Suprapubic skin (tissue), 4 donors: ENCODE measurements around the gene SMYD3. TPM values are rescaled to one million over a fixed set of nuclear protein-coding genes. Genes with fewer than 3 reads are reported as not detected.

ENCODE experiments used
- DNase-seq, 2 donors: peaks; one replicate each; pipeline ENCODE4 v3.0.0-alpha.2; 2019; ENCODE audit warnings: low spot score in 2 of 2
- H3K27ac ChIP-seq: fragments of 200-600 bp; sonication (generic); one replicate; pipeline ENCODE4 v1.5.1; 2019
- H3K27me3 ChIP-seq: fragments of 200-600 bp; sonication (generic); one replicate; pipeline ENCODE4 v1.5.1; 2019
- H3K36me3 ChIP-seq: fragments of 200-600 bp; sonication (generic); one replicate; pipeline ENCODE4 v1.5.1; 2019
- H3K4me1 ChIP-seq: fragments of 200-600 bp; sonication (generic); one replicate; pipeline ENCODE4 v1.5.1; 2019
- H3K4me3 ChIP-seq: fragments of 200-600 bp; sonication (generic); one replicate; pipeline ENCODE4 v1.5.1; 2019; ENCODE audit warnings: mild to moderate bottlenecking
- H3K9me3 ChIP-seq: fragments of 200-600 bp; sonication (generic); one replicate; pipeline ENCODE4 v1.5.1; 2019
- EP300 ChIP-seq: sonication (generic); formaldehyde crosslinking; IDR thresholded peaks from one replicate; pipeline ENCODE4 v1.6.1; 2017; ENCODE audit warnings: antibody characterized with exemption
- POLR2A ChIP-seq, 2 donors: fragments of 450-650 bp; IDR thresholded peaks; one replicate each; pipeline ENCODE4 v1.6.1; 2017; ENCODE audit warnings: antibody characterized with exemption in 2 of 2, mild to moderate bottlenecking in 2 of 2, moderate library complexity in 2 of 2
- POLR2AphosphoS5 ChIP-seq, 3 donors: sonication (generic); formaldehyde crosslinking; IDR thresholded peaks; one replicate each; pipeline ENCODE4 v1.6.1; 2017; ENCODE audit warnings: antibody characterized with exemption in 3 of 3
- WGBS: methylation state at CpG from one replicate; pipeline ENCODE4 v1.1.5; 2018; 5-methylcytosine and 5-hydroxymethylcytosine counted together
- total RNA-seq, 4 donors: library from RNA; depleted of rRNA; stranded (reverse); fragments of >200 nt; gene quantifications; one replicate each; pipeline ENCODE4 v1.1.0, GENCODE V29; 2016
- TF ChIP-seq, protein P1 (sequence below), 2 donors: fragments of 200-600 bp in 1 of 2; fragments of 450-650 bp in 1 of 2; sonication (generic) in 1 of 2; IDR thresholded peaks; one replicate each; pipeline ENCODE4 v1.5.1; 2016 to 2019; ENCODE audit warnings: antibody characterized with exemption in 2 of 2, mild to moderate bottlenecking in 1 of 2, moderate library complexity in 1 of 2

Gene SMYD3
- total RNA-seq, 4 donors from 2014 or later = 14.5 to 33.6 (median 18.9) TPM

DNA sequence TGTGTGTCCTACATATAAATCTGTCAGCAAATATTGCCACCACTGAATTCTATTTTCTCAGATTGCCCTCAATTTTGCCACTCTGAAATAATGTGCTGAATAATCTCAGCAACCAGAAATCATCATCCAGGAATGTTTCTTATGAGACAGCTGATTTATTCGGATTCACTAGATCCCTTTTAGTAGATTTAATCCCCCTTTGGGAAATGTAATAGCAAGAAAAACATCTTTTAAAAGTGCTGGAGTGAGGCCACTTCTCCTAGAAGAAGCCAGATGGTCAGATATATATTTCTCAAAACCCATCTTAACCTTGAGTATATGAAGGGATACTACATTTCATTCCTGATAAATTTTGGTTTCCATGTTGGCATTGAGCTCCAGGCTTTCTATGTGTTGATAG, 327.7 kb downstream of the SMYD3 start:
- DNase-seq = no peak
- H3K9me3 ChIP-seq = no peaks in the 10 kb centered on the region
- WGBS = 74% methylated on average over 1 of the region's 1 CpG
- H3K36me3 ChIP-seq = no peaks in the 10 kb centered on the region
- H3K4me3 ChIP-seq = no peak overlapping the region
- TF ChIP-seq EP300 (no peak), POLR2A (IDR thresholded peaks at IDR 0.05) (no peak), POLR2AphosphoS5 (IDR thresholded peaks at IDR 0.05) (no peak)
- TF ChIP-seq, protein P1, sequence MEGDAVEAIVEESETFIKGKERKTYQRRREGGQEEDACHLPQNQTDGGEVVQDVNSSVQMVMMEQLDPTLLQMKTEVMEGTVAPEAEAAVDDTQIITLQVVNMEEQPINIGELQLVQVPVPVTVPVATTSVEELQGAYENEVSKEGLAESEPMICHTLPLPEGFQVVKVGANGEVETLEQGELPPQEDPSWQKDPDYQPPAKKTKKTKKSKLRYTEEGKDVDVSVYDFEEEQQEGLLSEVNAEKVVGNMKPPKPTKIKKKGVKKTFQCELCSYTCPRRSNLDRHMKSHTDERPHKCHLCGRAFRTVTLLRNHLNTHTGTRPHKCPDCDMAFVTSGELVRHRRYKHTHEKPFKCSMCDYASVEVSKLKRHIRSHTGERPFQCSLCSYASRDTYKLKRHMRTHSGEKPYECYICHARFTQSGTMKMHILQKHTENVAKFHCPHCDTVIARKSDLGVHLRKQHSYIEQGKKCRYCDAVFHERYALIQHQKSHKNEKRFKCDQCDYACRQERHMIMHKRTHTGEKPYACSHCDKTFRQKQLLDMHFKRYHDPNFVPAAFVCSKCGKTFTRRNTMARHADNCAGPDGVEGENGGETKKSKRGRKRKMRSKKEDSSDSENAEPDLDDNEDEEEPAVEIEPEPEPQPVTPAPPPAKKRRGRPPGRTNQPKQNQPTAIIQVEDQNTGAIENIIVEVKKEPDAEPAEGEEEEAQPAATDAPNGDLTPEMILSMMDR (IDR thresholded peaks at IDR 0.05) = no peak
- H3K27ac ChIP-seq = no peak overlapping the region
- H3K4me1 ChIP-seq = no peaks in the 10 kb centered on the region
- no peaks in the 10 kb centered on the region for H3K27me3 ChIP-seq

DNA sequence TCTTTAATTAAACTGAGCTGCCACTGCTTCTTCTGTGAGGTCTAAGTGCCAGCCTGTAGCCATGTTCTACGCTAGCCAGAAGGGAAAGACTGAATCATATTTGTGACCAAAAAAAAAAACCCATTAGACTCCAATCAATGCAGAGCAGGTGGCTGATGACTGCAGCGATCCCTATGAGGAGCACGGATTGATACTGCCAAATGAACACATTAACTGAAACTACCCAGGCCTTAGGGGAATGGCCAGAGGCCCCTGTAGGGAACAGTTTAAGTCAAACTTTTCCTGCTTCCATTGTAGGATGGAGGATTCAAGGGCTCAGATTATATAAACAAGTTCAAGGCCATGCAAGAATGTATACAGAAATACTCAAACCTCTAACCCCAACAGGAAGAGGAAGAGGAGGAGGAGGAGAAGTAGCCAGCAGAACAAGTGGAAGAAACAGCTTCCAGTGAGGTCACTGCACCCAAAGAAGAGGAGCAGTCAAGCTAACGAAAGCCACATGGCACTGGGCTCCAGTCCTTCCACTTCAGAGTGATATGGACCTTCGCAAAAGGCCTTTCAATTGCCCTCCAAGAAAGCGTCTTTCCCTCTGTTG, 328.3 kb downstream of the SMYD3 start:
- Histone ChIP-seq H3K9me3 (no peaks in the 10 kb centered on the region), H3K4me1 (no peaks in the 10 kb centered on the region), H3K27ac (no peak overlapping the region), H3K36me3 (no peaks in the 10 kb centered on the region), H3K27me3 (no peaks in the 10 kb centered on the region), H3K4me3 (no peak overlapping the region)
- TF ChIP-seq, protein P1 (IDR thresholded peaks at IDR 0.05) = no peak
- TF ChIP-seq EP300 = no peak
- TF ChIP-seq POLR2AphosphoS5 (IDR thresholded peaks at IDR 0.05) = no peak
- no peak for TF ChIP-seq POLR2A (IDR thresholded peaks at IDR 0.05)
- 89% methylated on average over 6 of the region's 6 CpGs for WGBS
- DNase-seq = no peak

DNA sequence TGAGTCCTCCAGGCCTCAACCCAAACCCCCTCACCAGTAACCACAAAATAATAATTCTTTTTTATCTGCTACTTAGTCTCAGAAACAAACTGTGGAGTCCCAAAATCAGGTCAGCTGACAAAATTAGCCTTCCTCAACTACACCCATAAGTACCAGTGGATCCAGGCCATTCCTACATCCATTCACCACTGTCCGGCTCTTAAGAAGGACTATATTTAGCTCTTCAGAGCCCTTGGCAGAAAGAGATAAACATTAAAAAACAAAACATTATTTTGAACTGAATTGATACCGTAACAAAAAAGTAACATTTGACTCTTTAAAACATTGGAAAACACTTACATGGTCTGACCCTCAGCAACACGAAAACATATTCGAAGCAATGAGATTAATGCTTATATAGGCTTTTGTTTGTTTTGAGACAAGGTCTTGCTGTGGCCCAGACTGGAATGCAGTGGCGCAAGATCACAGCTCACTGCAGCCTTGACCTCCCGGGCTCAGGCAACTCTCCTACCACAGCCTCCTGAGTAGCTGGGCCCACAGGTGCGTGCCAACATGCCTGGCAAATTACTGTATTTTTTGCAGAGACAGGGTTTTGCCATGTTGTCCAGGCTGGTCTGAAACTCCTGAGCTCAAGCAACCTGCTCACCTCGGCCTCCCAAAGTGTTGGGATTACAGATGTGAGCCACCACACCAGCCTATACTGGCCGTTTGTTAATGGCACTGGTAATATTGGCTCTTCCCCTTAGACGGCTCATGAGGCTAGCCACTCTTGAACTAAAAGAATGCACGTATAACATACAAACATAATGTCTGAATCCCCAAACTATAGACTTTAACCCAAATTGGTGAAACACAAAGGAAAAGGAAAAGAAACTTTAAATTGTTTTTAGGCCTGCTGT, 330.7 kb downstream of the SMYD3 start:
- no peak for DNase-seq
- 82% methylated on average over 11 of the region's 11 CpGs for WGBS
- H3K36me3 ChIP-seq = no peaks in the 10 kb centered on the region
- H3K4me1 ChIP-seq = no peaks in the 10 kb centered on the region
- H3K27ac ChIP-seq = no peak overlapping the region
- no peak overlapping the region for H3K4me3 ChIP-seq
- TF ChIP-seq POLR2A (IDR thresholded peaks at IDR 0.05) (no peak), POLR2AphosphoS5 (IDR thresholded peaks at IDR 0.05) (no peak), EP300 (no peak)
- TF ChIP-seq, protein P1 (IDR thresholded peaks at IDR 0.05) = no peak
- no peaks in the 10 kb centered on the region for H3K9me3 ChIP-seq
- H3K27me3 ChIP-seq = no peaks in the 10 kb centered on the region

DNA sequence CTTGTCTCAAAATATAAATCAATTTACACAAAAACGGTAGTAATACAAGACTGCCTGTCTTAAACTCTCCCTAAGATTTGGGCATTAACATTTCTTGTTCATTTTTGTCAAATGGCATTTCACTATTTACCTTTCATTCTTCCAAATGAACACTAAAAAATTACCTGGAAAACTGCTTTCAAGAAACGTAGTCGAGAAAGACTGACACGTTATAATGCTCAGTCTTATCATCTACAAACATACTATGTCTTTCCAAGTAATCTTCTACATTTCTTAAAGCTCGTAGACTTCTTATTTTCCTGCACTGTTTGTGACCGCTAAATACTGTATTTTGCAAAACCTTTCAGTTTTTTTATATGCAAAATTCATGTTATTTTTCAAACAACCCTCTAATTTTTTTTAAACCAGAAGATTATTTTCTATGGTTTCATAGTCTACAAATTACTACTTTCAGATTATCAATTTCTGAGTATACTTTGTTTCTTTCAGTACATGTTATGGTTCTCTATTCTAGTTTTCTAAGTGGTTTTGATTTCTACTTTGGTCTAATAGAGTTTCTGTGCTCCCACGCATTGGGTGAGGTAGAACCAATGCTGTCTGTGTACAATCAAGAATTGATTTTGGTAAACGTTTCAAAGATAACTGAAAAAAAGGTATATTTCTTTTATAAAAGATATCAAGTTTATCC, 336.4 kb downstream of the SMYD3 start:
- Histone ChIP-seq H3K4me3 (no peak overlapping the region), H3K36me3 (no peaks in the 10 kb centered on the region)

More for the DNA sequence above, 336.4 kb downstream of the SMYD3 start:
- H3K4me1 ChIP-seq = no peaks in the 10 kb centered on the region
- 93% methylated on average over 8 of the region's 8 CpGs for WGBS
- H3K27ac ChIP-seq = no peak overlapping the region
- H3K27me3 ChIP-seq = no peaks in the 10 kb centered on the region
- no peak for DNase-seq
- H3K9me3 ChIP-seq = no peaks in the 10 kb centered on the region
- TF ChIP-seq POLR2A (IDR thresholded peaks at IDR 0.05) (no peak), POLR2AphosphoS5 (IDR thresholded peaks at IDR 0.05) (no peak), EP300 (no peak)
- TF ChIP-seq, protein P1 (IDR thresholded peaks at IDR 0.05) = no peak
